B cell (primary cell): ENCODE measurements around the gene NPHS2.
"Not testable (repeated sequence)": the region's sequence is repeated elsewhere in the genome, so short reads cannot be mapped to it uniquely, and the experiment has no call there.

Experiments used
- EZH2 ChIP-seq: IDR thresholded peaks from 2 replicates; pipeline ENCODE4 v1.6.1; 2012; ENCODE audit warnings: borderline replicate concordance, low read depth, mild to moderate bottlenecking, moderate library complexity, low read length; ENCODE audit not compliant: insufficient read depth, poor library complexity, severe bottlenecking
- TF ChIP-seq, protein P1 (sequence below): fragments of 200-600 bp; IDR thresholded peaks from one replicate; pipeline ENCODE4 v1.8.0; 2022; ENCODE audit warnings: antibody characterized with exemption, mild to moderate bottlenecking

DNA sequence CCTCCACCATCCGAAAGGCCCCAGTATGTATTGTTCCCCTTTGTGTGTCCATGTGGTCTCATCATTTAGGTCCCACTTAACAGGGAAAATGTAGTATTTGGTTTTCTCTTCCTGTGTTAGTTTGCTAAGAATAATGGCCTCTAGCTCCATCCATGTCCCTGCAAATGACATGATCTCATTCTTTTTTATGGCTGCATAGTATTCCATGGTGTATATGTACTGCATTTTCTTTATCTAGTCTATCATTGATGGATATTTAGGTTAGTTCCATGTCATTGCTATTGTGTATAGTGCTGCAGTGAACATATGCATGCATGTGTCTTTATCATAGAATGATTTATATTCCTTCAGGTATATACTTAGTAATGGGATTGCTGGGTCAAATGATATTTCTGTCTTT lies 57.2 kb downstream of the NPHS2 start:
- TF ChIP-seq, protein P1, sequence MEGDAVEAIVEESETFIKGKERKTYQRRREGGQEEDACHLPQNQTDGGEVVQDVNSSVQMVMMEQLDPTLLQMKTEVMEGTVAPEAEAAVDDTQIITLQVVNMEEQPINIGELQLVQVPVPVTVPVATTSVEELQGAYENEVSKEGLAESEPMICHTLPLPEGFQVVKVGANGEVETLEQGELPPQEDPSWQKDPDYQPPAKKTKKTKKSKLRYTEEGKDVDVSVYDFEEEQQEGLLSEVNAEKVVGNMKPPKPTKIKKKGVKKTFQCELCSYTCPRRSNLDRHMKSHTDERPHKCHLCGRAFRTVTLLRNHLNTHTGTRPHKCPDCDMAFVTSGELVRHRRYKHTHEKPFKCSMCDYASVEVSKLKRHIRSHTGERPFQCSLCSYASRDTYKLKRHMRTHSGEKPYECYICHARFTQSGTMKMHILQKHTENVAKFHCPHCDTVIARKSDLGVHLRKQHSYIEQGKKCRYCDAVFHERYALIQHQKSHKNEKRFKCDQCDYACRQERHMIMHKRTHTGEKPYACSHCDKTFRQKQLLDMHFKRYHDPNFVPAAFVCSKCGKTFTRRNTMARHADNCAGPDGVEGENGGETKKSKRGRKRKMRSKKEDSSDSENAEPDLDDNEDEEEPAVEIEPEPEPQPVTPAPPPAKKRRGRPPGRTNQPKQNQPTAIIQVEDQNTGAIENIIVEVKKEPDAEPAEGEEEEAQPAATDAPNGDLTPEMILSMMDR: not testable (repeated sequence)
- TF ChIP-seq EZH2: not testable (repeated sequence)
